Thoracic aorta (tissue), 2 donors: ENCODE measurements around the gene GTF2F2. TPM values are rescaled to one million over a fixed set of nuclear protein-coding genes. Genes with fewer than 3 reads are reported as not detected.

Experiments used
- ATAC-seq: fragments of 150-250 bp; one replicate; pipeline ENCODE4 v1.8.0; 2017; ENCODE audit warnings: low read depth; ENCODE audit not compliant: insufficient number of reproducible peaks, low FRiP score
- DNase-seq: peaks from one replicate; pipeline ENCODE4 v3.0.0-alpha.2; 2020; ENCODE audit warnings: low spot score
- H3K27ac ChIP-seq, 2 donors: fragments of 200-600 bp; sonication (generic); 1 replicate in 1 of 2; 2 replicates in 1 of 2; pipeline ENCODE4 v1.5.1; 2016; ENCODE audit warnings: mild to moderate bottlenecking in 2 of 2, moderate library complexity in 2 of 2
- H3K27me3 ChIP-seq: fragments of 200-600 bp; sonication (generic); replicated peaks from 2 replicates; pipeline ENCODE4 v1.6.0; 2016; ENCODE audit warnings: mild to moderate bottlenecking; ENCODE audit not compliant: insufficient read depth
- H3K36me3 ChIP-seq: fragments of 200-600 bp; sonication (generic); one replicate; pipeline ENCODE4 v1.5.1; 2016
- H3K4me1 ChIP-seq, 2 donors: fragments of 200-600 bp; sonication (generic); 1 replicate in 1 of 2; 2 replicates in 1 of 2; pipeline versions ENCODE4 v1.5.1 to v1.6.0; 2016; ENCODE audit warnings: low read depth in 2 of 2, mild to moderate bottlenecking in 1 of 2; ENCODE audit not compliant: control insufficient read depth in 1 of 2
- H3K4me3 ChIP-seq: fragments of 200-600 bp; sonication (generic); 2 replicates; pipeline ENCODE4 v1.5.1; 2016; ENCODE audit warnings: mild to moderate bottlenecking
- H3K9me3 ChIP-seq: fragments of 200-600 bp; sonication (generic); 2 replicates; pipeline ENCODE4 v1.5.1; 2016
- total RNA-seq, 2 donors: library from RNA; depleted of rRNA; stranded (reverse); fragments of >200 nt; gene quantifications; one replicate each; pipeline versions ENCODE4 v1.1.0 to v1.2.3, GENCODE V29; 2016
- TF ChIP-seq, protein P1 (sequence below): fragments of 200-600 bp; sonication (generic); IDR thresholded peaks from one replicate; pipeline ENCODE4 v1.5.1; 2019; ENCODE audit warnings: antibody characterized with exemption

GTF2F2 gene
- total RNA-seq, 2 donors from 2014 or later, result 7.2 to 18.4 TPM

DNA sequence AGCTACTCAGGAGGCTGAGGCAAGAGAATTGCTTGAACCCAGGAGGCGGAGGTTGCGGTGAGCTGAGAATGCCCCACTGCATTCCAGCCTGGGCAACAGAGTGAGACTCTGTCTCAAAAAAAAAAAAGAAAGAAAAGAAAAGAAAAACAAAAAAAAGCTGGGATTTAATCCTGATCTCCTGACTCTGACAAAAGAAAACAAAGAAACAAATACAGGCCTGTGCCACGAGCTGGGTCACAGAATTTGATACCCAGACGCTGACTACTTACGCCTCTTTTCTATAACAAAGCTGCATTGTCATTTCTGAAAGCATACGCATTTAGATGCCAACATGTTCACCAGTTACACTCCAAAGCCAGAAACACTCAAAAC is 18.2 kb upstream of the GTF2F2 start:
- Histone ChIP-seq H3K4me3 (no peak overlapping the region), H3K36me3 (no peaks in the 10 kb centered on the region), H3K9me3 (no peaks in the 10 kb centered on the region), H3K4me1 (no peaks in the 10 kb centered on the region), H3K27ac (no peak overlapping the region), H3K27me3 (no peaks in the 10 kb centered on the region)
- ATAC-seq, result no peak
- no peak for DNase-seq
- TF ChIP-seq, protein P1, sequence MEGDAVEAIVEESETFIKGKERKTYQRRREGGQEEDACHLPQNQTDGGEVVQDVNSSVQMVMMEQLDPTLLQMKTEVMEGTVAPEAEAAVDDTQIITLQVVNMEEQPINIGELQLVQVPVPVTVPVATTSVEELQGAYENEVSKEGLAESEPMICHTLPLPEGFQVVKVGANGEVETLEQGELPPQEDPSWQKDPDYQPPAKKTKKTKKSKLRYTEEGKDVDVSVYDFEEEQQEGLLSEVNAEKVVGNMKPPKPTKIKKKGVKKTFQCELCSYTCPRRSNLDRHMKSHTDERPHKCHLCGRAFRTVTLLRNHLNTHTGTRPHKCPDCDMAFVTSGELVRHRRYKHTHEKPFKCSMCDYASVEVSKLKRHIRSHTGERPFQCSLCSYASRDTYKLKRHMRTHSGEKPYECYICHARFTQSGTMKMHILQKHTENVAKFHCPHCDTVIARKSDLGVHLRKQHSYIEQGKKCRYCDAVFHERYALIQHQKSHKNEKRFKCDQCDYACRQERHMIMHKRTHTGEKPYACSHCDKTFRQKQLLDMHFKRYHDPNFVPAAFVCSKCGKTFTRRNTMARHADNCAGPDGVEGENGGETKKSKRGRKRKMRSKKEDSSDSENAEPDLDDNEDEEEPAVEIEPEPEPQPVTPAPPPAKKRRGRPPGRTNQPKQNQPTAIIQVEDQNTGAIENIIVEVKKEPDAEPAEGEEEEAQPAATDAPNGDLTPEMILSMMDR, result no peak

DNA sequence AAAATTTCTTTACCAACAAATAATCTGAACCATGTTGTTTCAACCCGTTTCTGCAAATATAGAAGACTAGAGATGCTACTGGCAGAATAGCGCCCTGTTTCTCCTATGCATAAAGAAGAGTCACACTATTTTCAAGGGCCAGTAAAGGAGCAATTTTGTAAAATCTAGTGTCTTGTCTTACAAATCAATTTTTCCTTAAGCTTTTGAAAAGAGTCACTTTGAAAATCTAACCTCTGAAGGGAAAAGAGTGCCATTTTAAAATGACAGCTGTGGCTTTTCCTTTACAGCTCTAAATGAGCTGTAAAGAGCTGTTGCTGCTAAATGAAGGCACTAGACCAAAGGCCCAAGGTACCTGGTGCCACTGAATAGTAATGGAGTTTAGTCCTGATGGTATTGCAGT is 16.9 kb upstream of the GTF2F2 start:
- DNase-seq (no peak), ATAC-seq (no peak)
- Histone ChIP-seq H3K4me1 (no peaks in the 10 kb centered on the region), H3K9me3 (no peaks in the 10 kb centered on the region), H3K36me3 (no peaks in the 10 kb centered on the region), H3K27ac (no peak overlapping the region), H3K27me3 (no peaks in the 10 kb centered on the region), H3K4me3 (no peak overlapping the region)
- TF ChIP-seq, protein P1, result no peak

DNA sequence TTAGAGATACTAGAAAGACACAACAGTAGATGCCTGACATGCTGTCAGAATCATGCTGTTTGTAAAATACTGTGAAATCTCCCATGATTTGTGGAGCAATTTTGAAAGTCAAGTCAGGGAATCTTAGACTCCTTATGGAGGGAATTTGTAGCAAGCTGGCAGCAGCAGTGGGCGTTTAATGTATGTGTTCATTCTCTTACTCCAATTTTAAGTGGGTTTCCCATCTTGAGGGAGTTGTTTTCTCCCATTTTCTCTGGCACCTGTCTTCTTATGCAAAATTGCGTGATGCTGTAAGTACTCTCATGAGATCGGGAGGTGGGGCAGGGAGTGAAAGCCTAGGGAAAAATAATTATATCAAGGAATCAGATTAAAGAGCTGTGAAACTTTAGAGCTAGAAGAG is 16.0 kb upstream of the GTF2F2 start:
- Histone ChIP-seq H3K9me3 (no peaks in the 10 kb centered on the region), H3K4me1 (no peaks in the 10 kb centered on the region), H3K36me3 (no peaks in the 10 kb centered on the region), H3K27me3 (no peaks in the 10 kb centered on the region), H3K27ac (no peak overlapping the region), H3K4me3 (no peak overlapping the region)
- TF ChIP-seq, protein P1, result no peak
- DNase-seq, result no peak
- ATAC-seq, result no peak

DNA sequence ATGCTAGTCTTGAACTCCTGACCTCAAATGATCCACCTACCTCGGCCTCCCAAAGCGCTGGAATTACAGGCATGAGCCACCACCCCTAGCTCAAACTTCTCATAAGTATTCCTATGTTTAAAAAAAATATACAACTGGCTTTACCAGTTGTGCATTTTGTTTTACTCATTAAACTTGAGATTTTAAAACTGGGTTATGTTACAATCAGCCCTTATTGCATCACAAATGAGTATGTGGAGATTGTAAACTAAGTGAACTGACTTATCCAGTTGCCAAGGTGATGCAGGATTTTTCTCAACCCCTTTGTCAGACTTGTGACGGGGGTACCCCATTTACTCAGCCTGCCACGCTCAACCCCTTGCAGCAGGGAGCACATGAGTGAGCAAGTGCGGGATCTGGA is 14.4 kb upstream of the GTF2F2 start:
- H3K36me3 ChIP-seq, result no peaks in the 10 kb centered on the region
- TF ChIP-seq, protein P1, result no peak
- no peaks in the 10 kb centered on the region for H3K27me3 ChIP-seq
- no peaks in the 10 kb centered on the region for H3K4me1 ChIP-seq
- no peak overlapping the region for H3K4me3 ChIP-seq
- DNase-seq, result no peak
- H3K9me3 ChIP-seq, result no peaks in the 10 kb centered on the region
- ATAC-seq, result no peak
- no peak overlapping the region for H3K27ac ChIP-seq

DNA sequence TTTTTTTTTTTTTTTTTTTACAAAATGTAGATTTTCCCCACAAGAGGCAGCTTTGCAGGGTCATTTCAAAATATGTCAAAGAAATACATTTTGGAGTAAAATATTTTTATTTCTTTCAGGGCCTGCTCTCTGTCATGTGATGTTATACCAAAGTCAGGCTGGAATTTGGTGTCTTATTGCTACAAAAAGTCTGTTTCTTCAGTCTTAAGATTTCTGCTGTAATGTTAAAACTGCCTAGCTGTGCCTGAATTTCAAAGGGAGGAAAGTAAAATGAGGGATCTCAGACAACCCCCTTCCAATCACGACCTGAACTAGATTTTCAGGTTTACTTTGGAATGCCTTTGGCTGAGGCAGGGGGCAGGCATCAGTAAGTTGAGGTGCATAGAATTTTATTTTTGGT is 12.8 kb upstream of the GTF2F2 start:
- Histone ChIP-seq H3K4me3 (no peak overlapping the region), H3K27ac (no peak overlapping the region), H3K9me3 (no peaks in the 10 kb centered on the region), H3K36me3 (no peaks in the 10 kb centered on the region), H3K4me1 (no peaks in the 10 kb centered on the region), H3K27me3 (no peaks in the 10 kb centered on the region)
- TF ChIP-seq, protein P1, result no peak
- DNase-seq (no peak), ATAC-seq (no peak)
